ENCODE results near the gene GRID1.

GRID1 gene

DNA sequence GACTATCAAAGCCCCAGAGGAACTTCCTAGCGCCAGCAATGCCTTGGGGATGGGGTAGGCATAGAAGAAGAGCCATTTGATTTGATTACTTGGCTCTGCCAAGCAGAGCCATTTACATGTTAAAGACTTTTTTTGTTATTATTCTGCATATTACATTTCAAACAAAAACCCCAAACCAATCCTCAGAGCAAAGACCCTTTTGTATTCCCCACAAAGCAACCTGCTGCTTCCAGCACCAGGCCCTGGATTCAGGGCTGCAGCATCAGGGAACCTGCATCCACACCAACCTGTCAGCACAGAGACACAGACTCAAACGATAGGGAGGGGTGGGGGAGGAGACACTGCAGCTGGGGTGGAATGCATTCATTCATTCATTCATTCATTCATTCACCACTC lies 73.2 kb downstream of the GRID1 start:
- no peak for DNase-seq (ENCODE audit: low read depth, low spot score)

DNA sequence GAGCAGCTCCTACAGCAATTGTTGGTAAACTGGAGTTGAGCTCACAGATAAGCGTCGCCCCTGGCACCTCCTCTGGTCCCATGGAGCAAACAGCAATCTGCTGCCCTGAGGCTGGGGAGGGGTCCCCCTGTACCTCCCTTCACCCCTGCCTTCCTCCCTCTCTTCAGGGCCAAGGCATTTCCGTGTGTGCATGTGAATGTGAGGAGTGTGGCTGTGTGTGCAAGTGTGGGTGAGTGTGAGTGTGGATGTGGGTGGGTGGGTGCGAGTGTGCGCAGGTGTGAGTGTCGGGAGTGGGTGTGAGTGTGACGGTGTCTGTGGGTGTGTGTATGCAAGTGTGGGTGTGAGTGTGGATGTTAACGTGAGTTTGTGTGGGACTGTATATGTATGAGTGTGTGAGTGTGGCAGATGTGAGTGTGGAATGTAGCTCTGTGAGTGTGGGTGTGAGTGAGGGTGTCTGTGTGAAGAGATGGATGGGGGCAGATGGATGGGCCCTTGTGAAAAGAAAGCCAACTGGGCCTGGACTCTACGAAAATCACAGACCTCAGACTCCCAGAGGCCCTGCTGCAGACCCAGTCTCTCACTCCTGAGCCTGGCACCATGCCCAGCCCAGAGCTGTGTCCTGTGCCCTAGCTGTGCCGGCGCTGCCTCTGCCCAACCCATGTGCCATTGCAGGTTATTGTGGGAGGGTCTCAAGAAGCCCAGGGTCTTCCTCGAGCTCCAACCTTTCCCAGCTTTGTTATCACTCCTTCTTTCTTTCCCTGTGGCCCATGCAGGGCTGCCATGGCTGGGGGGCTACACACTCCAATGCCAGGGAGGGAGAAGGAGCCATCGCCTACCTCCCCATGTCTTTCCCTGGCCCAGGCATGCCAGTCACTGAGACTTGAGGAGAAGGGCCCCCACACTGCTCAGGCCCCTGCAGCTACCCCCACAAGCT lies 73.9 kb downstream of the GRID1 start:
- DNase-seq (ENCODE audit: low read depth, low spot score), result no peak

GRCh38 chr10:86291616-86292340 lies 74.8 kb downstream of the GRID1 start:
- DNase-seq (ENCODE audit: low read depth, low spot score), result no peak

GRCh38 chr10:86290933-86291615 lies 75.5 kb downstream of the GRID1 start:
- DNase-seq (ENCODE audit: low read depth, low spot score), result no peak

- no peak for DNase-seq (ENCODE audit: low read depth, low spot score)
Observed at GRCh38 chr10:86289577-86289868, 77.1 kb downstream of the GRID1 start.

GRCh38 chr10:86288695-86289576 lies 77.7 kb downstream of the GRID1 start:
- DNase-seq (ENCODE audit: low read depth, low spot score), result no peak

GRCh38 chr10:86287966-86288579 lies 78.5 kb downstream of the GRID1 start:
- no peak for DNase-seq (ENCODE audit: low read depth, low spot score)

DNA sequence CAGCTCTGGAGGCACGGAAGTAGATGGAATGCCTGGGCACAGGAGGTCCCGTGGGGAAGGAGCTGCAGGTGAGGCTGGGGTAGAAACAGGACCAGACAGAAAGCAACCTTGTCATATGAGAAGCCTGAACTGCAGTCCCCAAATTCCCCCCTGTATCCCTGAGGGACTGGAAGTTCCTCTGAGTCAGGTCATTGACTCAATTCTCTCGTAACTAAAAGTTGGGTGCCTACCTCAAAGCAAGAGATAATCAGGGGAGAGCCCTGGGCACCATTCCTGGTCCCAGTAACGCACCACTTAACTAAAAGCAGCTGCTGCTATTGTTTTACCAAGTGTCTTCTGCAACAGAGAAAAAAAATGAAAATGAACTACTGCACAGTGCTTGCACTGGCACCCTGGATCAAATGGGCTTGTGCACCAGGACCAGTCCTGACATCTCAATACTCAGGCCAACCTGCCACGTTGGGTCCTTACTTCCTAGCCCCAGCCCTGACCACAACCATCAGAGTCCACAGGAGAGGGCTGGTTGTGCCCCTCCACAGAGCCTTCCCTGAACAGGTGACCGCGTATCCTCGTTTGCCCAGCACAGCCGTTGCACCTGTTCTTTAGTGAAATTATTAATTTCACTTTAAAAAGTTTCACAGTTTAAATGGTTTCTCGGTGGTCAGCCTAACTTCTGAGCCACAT lies 79.3 kb downstream of the GRID1 start:
- DNase-seq (ENCODE audit: low read depth, low spot score), result no peak

- DNase-seq (ENCODE audit: low read depth, low spot score), result no peak
Observed at GRCh38 chr10:86286236-86287109, 80.1 kb downstream of the GRID1 start.

- DNase-seq (ENCODE audit: low read depth, low spot score), result no peak
Observed at GRCh38 chr10:86285136-86285790, 81.3 kb downstream of the GRID1 start.

DNA sequence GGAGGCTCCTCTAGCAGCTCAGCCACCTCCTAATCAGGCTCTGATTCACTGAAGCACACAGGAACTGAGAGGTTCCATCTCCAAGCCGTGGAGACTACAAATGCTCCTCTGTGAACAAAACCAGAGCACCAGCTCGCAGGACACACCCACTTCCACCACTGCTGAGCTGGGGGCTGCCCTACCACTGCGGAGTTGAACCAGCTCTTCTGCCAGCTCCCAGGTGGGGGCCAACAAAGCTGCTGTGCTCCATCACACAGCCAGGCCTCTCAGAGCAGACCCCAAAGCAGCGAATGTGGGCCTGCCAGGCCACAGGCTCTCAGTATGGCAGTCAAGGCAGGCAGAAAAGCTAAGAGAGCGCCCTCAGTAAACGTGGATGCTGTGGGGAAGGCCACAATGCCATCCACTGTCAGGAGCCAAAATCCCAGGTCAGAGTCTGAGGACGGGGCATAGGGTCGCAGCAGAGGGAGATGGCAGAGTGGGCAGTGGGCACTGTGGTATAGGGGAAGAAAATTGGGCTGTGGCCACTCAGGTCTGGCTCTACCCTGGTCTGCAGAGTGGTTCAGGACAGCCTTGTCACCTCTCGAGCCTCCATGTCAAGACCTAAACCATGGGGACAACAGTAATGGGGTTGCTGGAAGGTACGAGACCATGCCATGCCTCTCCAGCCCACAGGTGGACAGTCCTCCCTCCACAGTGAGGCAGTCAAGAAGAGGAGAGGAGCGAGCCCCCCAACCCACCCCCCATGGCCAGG lies 82.1 kb downstream of the GRID1 start:
- no peak for DNase-seq (ENCODE audit: low read depth, low spot score)

DNA sequence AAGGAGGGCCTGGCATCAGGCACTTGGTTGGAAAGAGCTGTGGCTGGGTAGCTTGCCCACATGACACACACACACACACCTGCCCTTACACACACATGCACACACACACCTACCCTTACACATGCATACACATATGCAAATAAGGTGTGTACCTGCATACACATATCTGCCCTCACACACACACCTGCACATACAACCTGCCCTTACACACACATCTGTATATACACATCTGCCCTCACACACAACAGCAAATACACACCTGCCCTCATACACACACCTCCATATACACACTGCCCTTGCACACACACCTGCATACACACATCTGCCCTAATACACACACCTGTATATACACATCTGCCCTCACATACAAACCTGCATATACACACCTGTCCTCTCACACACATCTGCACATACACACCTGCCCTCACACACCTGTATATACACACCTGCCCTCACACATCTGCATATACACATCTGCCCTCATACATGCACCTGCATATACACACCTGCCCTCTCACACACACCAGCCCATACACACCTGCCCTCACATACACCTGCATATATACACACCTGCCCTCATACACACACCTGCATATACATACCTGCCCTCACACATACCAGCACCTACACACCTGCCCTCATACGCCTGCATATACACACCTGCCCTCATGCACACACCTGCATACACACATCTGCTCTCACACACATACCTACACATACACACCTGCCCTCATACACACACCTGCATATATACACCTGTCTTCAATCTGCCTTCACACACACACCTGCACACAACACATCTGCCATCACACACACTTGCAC lies 82.9 kb downstream of the GRID1 start:
- DNase-seq (ENCODE audit: low read depth, low spot score), result no peak

DNA sequence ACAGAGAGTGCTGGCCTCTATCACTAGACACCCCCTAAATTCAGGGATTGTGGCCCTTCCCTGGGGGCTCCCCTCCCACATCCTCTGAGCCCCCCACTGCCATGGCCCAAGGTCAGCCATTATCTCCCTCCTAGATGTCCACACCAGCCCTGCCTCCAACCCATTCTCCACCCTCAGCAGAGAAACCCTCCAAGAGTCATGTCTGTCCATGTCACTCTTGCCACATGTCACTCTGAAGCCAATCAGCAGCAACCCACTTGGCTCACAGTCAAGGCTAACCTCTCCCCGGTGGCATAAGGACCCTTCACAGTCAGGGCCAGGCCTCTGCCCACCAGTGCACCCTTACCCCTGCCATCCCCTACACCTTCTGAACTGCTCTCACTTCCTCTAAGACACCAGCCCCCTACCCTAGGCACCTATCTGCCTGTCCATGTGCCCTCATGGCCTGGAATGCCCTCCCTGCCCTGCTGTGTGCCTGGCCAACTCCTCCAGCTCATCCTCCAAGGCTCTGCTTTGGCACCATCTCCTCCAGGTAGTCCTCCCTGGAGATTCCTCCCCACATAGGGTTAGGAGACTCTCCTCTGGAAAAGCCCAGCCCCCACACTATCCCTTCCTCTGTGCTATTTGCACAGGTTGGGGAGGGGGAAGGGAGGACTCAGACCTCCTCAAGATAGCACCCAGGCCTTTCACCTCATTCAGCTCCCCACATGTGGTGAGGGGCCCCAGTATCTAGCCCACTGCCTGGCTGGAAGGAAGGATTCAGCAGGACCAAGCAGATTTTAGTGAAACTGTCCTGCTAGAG lies 83.7 kb downstream of the GRID1 start:
- DNase-seq (ENCODE audit: low read depth, low spot score), result no peak

- no peak for DNase-seq (ENCODE audit: low read depth, low spot score)
Observed at GRCh38 chr10:86281396-86281795, 85.2 kb downstream of the GRID1 start.

- DNase-seq (ENCODE audit: low read depth, low spot score), result no peak
Observed at GRCh38 chr10:86269332-86269731, 97.3 kb downstream of the GRID1 start.
